BLaER1 (cell line): ENCODE data around the gene SPTBN1.
"Not testable (repeated sequence)": the region's sequence is repeated elsewhere in the genome, so short reads cannot be mapped to it uniquely, and the experiment has no call there.

Source experiments
- H3K27ac ChIP-seq: shearing (Covaris generic); formaldehyde crosslinking; 2 replicates; pipeline ENCODE4 v1.8.1; 2022
- H3K27me3 ChIP-seq: shearing (Covaris generic); formaldehyde crosslinking; 2 replicates; pipeline ENCODE4 v1.8.1; 2022
- H3K36me3 ChIP-seq: shearing (Covaris generic); formaldehyde crosslinking; 2 replicates; pipeline ENCODE4 v1.8.1; 2022
- H3K4me1 ChIP-seq: shearing (Covaris generic); formaldehyde crosslinking; 2 replicates; pipeline ENCODE4 v1.8.1; 2022
- H3K4me2 ChIP-seq: shearing (Covaris generic); formaldehyde crosslinking; 2 replicates; pipeline ENCODE4 v1.8.1; 2022
- H3K4me3 ChIP-seq: shearing (Covaris generic); formaldehyde crosslinking; 2 replicates; pipeline ENCODE4 v1.8.1; 2022
- H3K9ac ChIP-seq: shearing (Covaris generic); formaldehyde crosslinking; 2 replicates; pipeline ENCODE4 v1.8.1; 2022
- H3K9me3 ChIP-seq: shearing (Covaris generic); formaldehyde crosslinking; 2 replicates; pipeline ENCODE4 v1.8.1; 2022
- H4K20me1 ChIP-seq: shearing (Covaris generic); formaldehyde crosslinking; 2 replicates; pipeline ENCODE4 v1.8.1; 2022
- Cebpa-rat ChIP-seq: shearing (Covaris generic); IDR thresholded peaks from 2 replicates; pipeline ENCODE4 v1.8.1; 2022

SPTBN1 gene

DNA sequence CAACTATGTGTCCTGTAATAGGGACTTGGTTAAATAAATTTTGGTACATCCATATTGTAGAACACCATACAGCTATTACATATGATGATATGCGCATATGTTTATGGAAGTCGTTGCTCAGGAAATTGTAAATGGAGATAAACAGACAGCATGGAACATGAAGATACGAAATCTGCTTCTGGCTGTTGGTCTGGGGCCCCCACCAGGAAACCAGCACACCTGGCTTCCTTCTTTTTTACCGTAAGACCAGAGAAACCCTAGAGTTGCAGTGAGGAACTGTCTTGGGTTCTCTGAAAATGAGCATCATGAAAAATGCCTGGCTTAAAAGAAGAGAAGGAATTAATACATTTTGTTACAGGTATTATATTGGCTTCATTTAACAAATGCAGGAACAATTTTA is 40.8 kb downstream of the SPTBN1 start:
- Histone ChIP-seq H3K4me1 (no peaks in the 10 kb centered on the region), H3K36me3 (no peaks in the 10 kb centered on the region), H3K4me2 (no peak overlapping the region), H3K27me3 (no peaks in the 10 kb centered on the region), H3K9ac (no peak overlapping the region), H3K9me3 (no peaks in the 10 kb centered on the region), H4K20me1 (no peaks in the 10 kb centered on the region), H3K4me3 (no peak overlapping the region), H3K27ac (no peak overlapping the region)
- TF ChIP-seq Cebpa-rat = no peak

GRCh38 chr2:54497763-54498680 is 41.9 kb downstream of the SPTBN1 start:
- no peak overlapping the region for H3K4me3 ChIP-seq

GRCh38 chr2:54499661-54500060 is 43.5 kb downstream of the SPTBN1 start:
- Histone ChIP-seq H3K9ac (no peak overlapping the region), H3K27ac (no peak overlapping the region), H3K36me3 (no peaks in the 10 kb centered on the region), H3K9me3 (no peaks in the 10 kb centered on the region), H3K4me1 (peaks cover 13% of the 10 kb centered on the region), H4K20me1 (no peaks in the 10 kb centered on the region), H3K27me3 (no peaks in the 10 kb centered on the region), H3K4me2 (no peak overlapping the region), H3K4me3 (no peak overlapping the region)
- no peak for TF ChIP-seq Cebpa-rat

More at GRCh38 chr2:54497763-54498680, 41.9 kb downstream of the SPTBN1 start:
- peaks cover 8% of the 10 kb centered on the region for H3K4me1 ChIP-seq
- H3K9ac ChIP-seq = no peak overlapping the region
- H3K27me3 ChIP-seq = no peaks in the 10 kb centered on the region
- H3K9me3 ChIP-seq = no peaks in the 10 kb centered on the region
- H3K27ac ChIP-seq = no peak overlapping the region
- no peak overlapping the region for H3K4me2 ChIP-seq
- no peaks in the 10 kb centered on the region for H4K20me1 ChIP-seq
- TF ChIP-seq Cebpa-rat = no peak
- no peaks in the 10 kb centered on the region for H3K36me3 ChIP-seq

DNA sequence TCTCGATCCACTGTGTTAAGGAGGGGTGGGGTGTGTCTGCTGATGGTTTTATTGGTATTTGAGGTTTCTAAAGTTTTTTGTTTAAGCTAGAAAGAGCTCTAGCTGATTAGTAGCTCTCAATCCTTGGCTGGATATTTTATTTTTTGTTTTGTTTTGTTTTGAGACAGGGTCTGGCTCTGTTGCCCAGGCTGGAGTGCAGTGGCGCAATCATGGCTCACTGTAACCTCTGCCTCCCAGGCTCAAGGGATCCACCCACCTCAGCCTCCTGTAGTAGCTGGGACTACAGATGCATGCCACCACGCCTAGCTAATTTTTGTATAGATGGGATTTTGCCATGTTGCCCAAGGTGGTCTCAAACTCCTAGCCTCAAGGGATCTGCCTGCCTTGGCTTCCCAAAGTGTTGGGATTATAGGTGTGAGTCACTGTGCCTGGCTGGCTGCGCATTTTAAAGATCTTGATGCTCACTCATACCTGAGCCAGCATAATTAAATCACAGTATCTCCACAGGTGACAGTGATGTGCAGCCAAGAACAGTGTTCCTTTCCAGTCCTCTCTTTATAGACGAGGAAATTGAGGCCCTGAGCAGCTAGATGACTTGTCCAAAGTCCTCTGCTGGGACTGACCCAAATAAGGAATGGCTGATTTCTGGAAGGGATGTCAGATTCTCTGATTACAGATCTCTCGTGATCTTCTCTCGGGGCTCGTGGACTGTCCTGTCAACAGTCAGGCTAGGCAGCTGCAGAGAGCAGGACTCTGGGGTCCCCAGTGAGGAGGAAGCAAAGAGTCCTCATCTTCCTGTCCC is 44.5 kb downstream of the SPTBN1 start:
- H4K20me1 ChIP-seq = no peaks in the 10 kb centered on the region
- TF ChIP-seq Cebpa-rat = no peak

DNA sequence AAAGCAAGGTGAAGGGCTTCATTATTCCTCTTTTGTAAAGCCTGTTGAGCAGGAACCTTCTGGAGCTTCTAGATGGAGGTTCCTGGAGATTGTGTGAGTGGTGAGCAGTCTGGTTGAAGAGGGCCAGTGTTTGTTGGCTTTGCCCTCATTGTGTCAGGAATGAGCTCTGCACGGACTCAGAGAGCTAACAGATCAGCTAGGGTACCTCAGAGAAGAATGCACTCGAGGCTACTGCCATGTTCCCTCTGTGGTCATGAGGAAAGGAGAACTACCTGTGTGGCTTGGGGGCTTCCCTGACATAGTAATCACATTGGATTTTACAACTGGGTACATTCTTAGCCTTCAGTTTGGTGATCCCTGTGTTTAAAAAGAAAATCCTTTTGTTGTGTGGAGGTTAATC is 46.6 kb downstream of the SPTBN1 start:
- TF ChIP-seq Cebpa-rat = no peak
- no peak overlapping the region for H3K4me3 ChIP-seq
- H4K20me1 ChIP-seq = no peaks in the 10 kb centered on the region
- H3K9ac ChIP-seq = no peak overlapping the region
- no peaks in the 10 kb centered on the region for H3K9me3 ChIP-seq
- no peaks in the 10 kb centered on the region for H3K36me3 ChIP-seq
- no peak overlapping the region for H3K27ac ChIP-seq
- H3K4me1 ChIP-seq = peaks cover 13% of the 10 kb centered on the region
- H3K4me2 ChIP-seq = no peak overlapping the region
- H3K27me3 ChIP-seq = no peaks in the 10 kb centered on the region

More for the DNA sequence above, 44.5 kb downstream of the SPTBN1 start:
- Histone ChIP-seq H3K36me3 (no peaks in the 10 kb centered on the region), H3K27ac (no peak overlapping the region), H3K4me3 (no peak overlapping the region), H3K4me1 (peaks cover 13% of the 10 kb centered on the region), H3K4me2 (no peak overlapping the region), H3K9me3 (no peaks in the 10 kb centered on the region), H3K27me3 (no peaks in the 10 kb centered on the region), H3K9ac (no peak overlapping the region)

DNA sequence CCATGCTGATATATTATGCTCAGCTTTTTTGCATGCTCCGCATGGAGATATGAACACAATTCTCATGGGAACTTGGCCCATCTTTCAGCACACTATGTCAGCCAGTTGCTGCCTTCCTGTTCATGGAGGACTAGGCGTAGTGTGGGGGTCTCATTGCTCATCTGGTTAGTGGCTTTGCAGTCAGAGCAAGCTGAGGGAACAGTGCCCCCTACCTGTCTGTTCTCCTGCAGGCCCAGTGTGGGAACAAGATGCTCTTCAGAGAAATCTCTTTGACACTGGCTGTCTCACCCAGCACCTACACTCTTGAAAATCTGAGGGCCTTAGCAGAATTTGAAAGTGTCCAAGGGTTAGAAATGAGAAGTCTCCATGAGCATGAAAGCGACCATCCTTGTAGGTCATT is 47.1 kb downstream of the SPTBN1 start:
- no peak overlapping the region for H3K9ac ChIP-seq
- no peaks in the 10 kb centered on the region for H4K20me1 ChIP-seq
- H3K27me3 ChIP-seq = no peaks in the 10 kb centered on the region
- H3K36me3 ChIP-seq = no peaks in the 10 kb centered on the region
- H3K4me2 ChIP-seq = no peak overlapping the region
- peaks cover 3% of the 10 kb centered on the region; the same call in 1 of the 2 replicates for H3K9me3 ChIP-seq
- peaks cover 13% of the 10 kb centered on the region for H3K4me1 ChIP-seq
- TF ChIP-seq Cebpa-rat = no peak
- no peak overlapping the region for H3K27ac ChIP-seq
- H3K4me3 ChIP-seq = no peak overlapping the region

DNA sequence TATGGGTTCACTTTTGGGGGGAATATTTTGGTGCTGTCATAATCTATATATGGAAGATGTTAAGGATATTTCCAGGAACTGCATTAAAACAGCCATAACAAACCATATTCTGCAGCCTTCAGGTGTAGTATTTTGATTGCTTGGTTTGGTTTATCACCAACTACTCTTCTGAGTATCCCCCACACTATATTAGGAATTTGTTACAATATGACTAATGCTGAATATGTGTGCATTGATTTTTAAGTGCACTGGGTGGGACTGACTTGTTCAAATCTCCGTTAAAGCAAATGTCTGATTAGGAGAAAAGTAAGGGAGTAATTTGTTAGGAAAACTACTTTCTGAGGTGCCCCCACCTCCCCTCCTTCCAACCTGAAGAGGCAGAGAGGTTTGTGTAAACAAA is 47.7 kb downstream of the SPTBN1 start:
- Histone ChIP-seq H3K4me3 (no peak overlapping the region), H3K4me1 (peaks cover 13% of the 10 kb centered on the region), H3K27me3 (no peaks in the 10 kb centered on the region), H3K9me3 (peaks cover 9% of the 10 kb centered on the region), H3K4me2 (no peak overlapping the region), H3K9ac (no peak overlapping the region), H3K27ac (no peak overlapping the region), H3K36me3 (no peaks in the 10 kb centered on the region), H4K20me1 (no peaks in the 10 kb centered on the region)
- TF ChIP-seq Cebpa-rat = no peak

DNA sequence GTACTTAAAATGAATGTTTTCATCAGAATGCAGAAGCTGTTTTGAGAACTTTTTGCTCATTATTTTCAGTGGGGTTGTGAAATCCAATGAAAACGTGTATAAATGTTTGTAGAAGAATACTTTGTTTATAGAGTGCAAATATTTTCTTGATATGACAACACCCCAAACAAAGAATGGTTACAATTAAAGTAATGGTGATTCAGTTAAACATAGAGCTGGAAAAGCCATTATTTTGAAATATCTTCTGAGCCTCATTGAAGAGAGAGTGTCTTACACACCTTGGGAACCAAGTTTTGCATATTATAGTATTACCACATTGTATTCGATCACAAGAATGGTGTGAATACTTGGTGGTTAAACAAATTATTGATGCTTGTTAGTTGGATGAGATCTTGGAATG is 48.7 kb downstream of the SPTBN1 start:
- H3K4me3 ChIP-seq = no peak overlapping the region
- H3K9me3 ChIP-seq = peaks cover 12% of the 10 kb centered on the region
- H3K9ac ChIP-seq = no peak overlapping the region
- H3K36me3 ChIP-seq = no peaks in the 10 kb centered on the region
- no peak overlapping the region for H3K4me2 ChIP-seq
- H3K27ac ChIP-seq = no peak overlapping the region
- H3K4me1 ChIP-seq = peaks cover 13% of the 10 kb centered on the region
- no peaks in the 10 kb centered on the region for H4K20me1 ChIP-seq
- TF ChIP-seq Cebpa-rat = no peak
- no peaks in the 10 kb centered on the region for H3K27me3 ChIP-seq

DNA sequence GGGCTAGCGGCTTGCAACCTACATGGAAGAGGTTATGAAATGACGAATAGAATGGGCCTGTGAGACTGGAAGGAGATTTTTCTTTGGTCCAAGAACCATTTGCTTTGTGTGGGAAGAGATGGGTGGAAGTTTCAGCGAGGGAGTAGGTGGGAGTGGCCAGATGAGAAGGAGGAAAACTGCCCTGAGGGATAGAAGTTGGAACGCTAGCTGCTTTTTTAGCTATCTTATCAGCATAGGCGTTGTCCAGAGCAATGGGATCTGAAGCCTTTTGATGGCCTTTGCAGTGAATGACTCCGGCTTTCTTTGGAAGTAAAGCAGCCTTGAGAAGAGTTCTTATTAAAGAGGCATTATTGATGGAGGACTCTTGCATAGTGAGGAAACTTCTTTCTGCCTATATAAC is 52.4 kb downstream of the SPTBN1 start:
- Histone ChIP-seq H3K27ac (no peak overlapping the region), H3K4me2 (no peak overlapping the region), H3K4me3 (no peak overlapping the region), H3K36me3 (no peaks in the 10 kb centered on the region), H3K27me3 (no peaks in the 10 kb centered on the region), H3K4me1 (peaks cover 6% of the 10 kb centered on the region; the same call in 1 of the 2 replicates), H3K9ac (no peak overlapping the region), H4K20me1 (no peaks in the 10 kb centered on the region), H3K9me3 (peaks cover 12% of the 10 kb centered on the region)
- TF ChIP-seq Cebpa-rat = no peak

DNA sequence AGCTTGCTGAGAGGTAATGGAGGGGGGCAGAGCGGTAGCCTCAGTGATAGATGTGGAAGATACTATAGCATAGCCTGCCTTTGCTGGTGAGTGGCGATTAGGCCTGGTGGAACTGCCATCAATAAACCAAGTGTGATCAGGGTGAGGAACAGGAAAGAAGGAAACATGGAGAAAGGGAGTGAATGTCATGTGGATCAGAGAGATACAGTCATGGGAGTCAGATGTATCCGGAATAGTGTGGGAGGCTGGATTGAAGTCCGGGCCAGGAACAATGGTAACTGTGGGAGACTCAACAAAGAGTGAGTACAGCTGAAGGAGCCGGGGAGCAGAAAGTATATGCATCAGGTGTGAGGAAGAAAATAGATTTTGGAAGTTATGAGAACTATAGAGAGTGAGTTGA is 52.9 kb downstream of the SPTBN1 start:
- not testable (repeated sequence) for H3K36me3 ChIP-seq, H4K20me1 ChIP-seq, H3K27me3 ChIP-seq, H3K27ac ChIP-seq, H3K4me2 ChIP-seq, H3K4me1 ChIP-seq, H3K9ac ChIP-seq, H3K4me3 ChIP-seq
- peaks cover 12% of the 10 kb centered on the region for H3K9me3 ChIP-seq
